ENCODE measurements around the gene KRT24.
"Not testable (repeated sequence)": the region's sequence is repeated elsewhere in the genome, so short reads cannot be mapped to it uniquely, and the experiment has no call there.

The KRT24 gene

GRCh38 chr17:40703652-40704051 lies at the start of gene KRT24:
TSS of gene KRT24 (minus strand) at chr17:40703752. CDS start at chr17:40703693, 59 bp downstream.
- H3K4me1 Mint-ChIP-seq, result no peaks in the 10 kb centered on the region
- peaks cover 66% of the 10 kb centered on the region for H3K27me3 Mint-ChIP-seq
- H3K27ac Mint-ChIP-seq, result no peak within 1 kb of the TSS
- no peaks in the 10 kb centered on the region for H3K36me3 Mint-ChIP-seq
- DNase-seq, result no peak
- no peaks in the 10 kb centered on the region for H3K9me3 Mint-ChIP-seq
- H3K4me3 Mint-ChIP-seq, result no peak within 1 kb of the TSS
- CTCF ChIA-PET, result interaction anchor here (0.7 kb wide), 1 partner anchor 51 kb away, joined by 3 read pairs; no protein-coding TSS in a partner anchor

- Mint-ChIP-seq H3K4me3 (no peak overlapping the region), H3K27ac (no peak overlapping the region), H3K9me3 (peaks cover 2% of the 10 kb centered on the region), H3K36me3 (no peaks in the 10 kb centered on the region), H3K27me3 (peaks cover 33% of the 10 kb centered on the region), H3K4me1 (no peaks in the 10 kb centered on the region)
- CTCF ChIA-PET, result no interaction called here
- DNase-seq, result no peak
These were observed 47.5 kb upstream of the KRT24 start for GRCh38 chr17:40751065-40751464.

- H3K9me3 Mint-ChIP-seq, result peaks cover 2% of the 10 kb centered on the region
- CTCF ChIA-PET, result no interaction called here
- no peak for DNase-seq
- no peaks in the 10 kb centered on the region for H3K4me1 Mint-ChIP-seq
- H3K36me3 Mint-ChIP-seq, result no peaks in the 10 kb centered on the region
- H3K27ac Mint-ChIP-seq, result no peak overlapping the region
- no peak overlapping the region for H3K4me3 Mint-ChIP-seq
- H3K27me3 Mint-ChIP-seq, result peaks cover 37% of the 10 kb centered on the region
These were observed 46.8 kb upstream of the KRT24 start for GRCh38 chr17:40750391-40750790.

- H3K27me3 Mint-ChIP-seq, result peaks cover 39% of the 10 kb centered on the region
- H3K4me3 Mint-ChIP-seq, H3K27ac Mint-ChIP-seq, CTCF ChIA-PET, H3K36me3 Mint-ChIP-seq, H3K9me3 Mint-ChIP-seq, H3K4me1 Mint-ChIP-seq, DNase-seq: not testable (repeated sequence)
These were observed 45.1 kb upstream of the KRT24 start for GRCh38 chr17:40748666-40749065.

- Mint-ChIP-seq H3K4me3 (no peak overlapping the region), H3K27me3 (peaks cover 34% of the 10 kb centered on the region), H3K4me1 (no peaks in the 10 kb centered on the region), H3K27ac (no peak overlapping the region), H3K9me3 (peaks cover 3% of the 10 kb centered on the region), H3K36me3 (no peaks in the 10 kb centered on the region)
- CTCF ChIA-PET, result no interaction called here
- DNase-seq, result no peak
These were observed 35.0 kb upstream of the KRT24 start for GRCh38 chr17:40738553-40738952.

GRCh38 chr17:40735016-40735415 lies 31.5 kb upstream of the KRT24 start:
- H3K36me3 Mint-ChIP-seq, result no peaks in the 10 kb centered on the region
- no peak overlapping the region for H3K27ac Mint-ChIP-seq
- no peaks in the 10 kb centered on the region for H3K9me3 Mint-ChIP-seq
- no peak for DNase-seq
- no peak overlapping the region for H3K4me3 Mint-ChIP-seq
- H3K27me3 Mint-ChIP-seq, result peaks cover 42% of the 10 kb centered on the region
- no peaks in the 10 kb centered on the region for H3K4me1 Mint-ChIP-seq
- CTCF ChIA-PET, result no interaction called here

- no peak for DNase-seq
- CTCF ChIA-PET, result no interaction called here
- H3K4me1 Mint-ChIP-seq, result no peaks in the 10 kb centered on the region
- peaks cover 43% of the 10 kb centered on the region for H3K27me3 Mint-ChIP-seq
- H3K27ac Mint-ChIP-seq, result no peak overlapping the region
- no peaks in the 10 kb centered on the region for H3K9me3 Mint-ChIP-seq
- H3K36me3 Mint-ChIP-seq, result no peaks in the 10 kb centered on the region
- H3K4me3 Mint-ChIP-seq, result no peak overlapping the region
These were observed 30.5 kb upstream of the KRT24 start for GRCh38 chr17:40734018-40734417.

DNA sequence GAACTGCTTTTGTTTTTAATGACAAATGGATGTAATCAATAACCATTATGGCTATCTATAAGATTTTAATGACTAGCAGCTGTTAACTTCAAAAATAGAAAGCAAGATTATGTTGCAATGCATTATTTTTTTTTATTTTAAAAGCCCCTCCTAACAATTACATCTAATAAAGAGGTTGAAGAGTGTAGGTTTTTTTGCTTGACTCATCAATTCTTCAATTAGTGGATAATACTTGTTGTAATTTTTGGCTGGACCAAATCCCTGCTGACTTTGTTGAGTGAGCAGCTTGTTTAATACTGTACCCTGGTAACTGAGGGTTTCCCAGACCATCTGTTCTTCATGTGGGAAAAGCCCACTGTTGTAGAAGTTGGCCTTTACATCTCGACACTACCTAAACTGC lies 27.4 kb upstream of the KRT24 start:
- H3K4me1 Mint-ChIP-seq, result no peaks in the 10 kb centered on the region
- peaks cover 31% of the 10 kb centered on the region for H3K27me3 Mint-ChIP-seq
- no peaks in the 10 kb centered on the region for H3K36me3 Mint-ChIP-seq

GRCh38 chr17:40727447-40728231 lies 24.1 kb upstream of the KRT24 start:
- CTCF ChIA-PET, result no interaction called here
- H3K36me3 Mint-ChIP-seq, result no peaks in the 10 kb centered on the region
- H3K27ac Mint-ChIP-seq, result no peak overlapping the region
- peaks cover 36% of the 10 kb centered on the region for H3K27me3 Mint-ChIP-seq
- no peak overlapping the region for H3K4me3 Mint-ChIP-seq
- DNase-seq, result no peak
- H3K4me1 Mint-ChIP-seq, result no peaks in the 10 kb centered on the region
- no peaks in the 10 kb centered on the region for H3K9me3 Mint-ChIP-seq

More for the DNA sequence above, 27.4 kb upstream of the KRT24 start:
- no peak overlapping the region for H3K27ac Mint-ChIP-seq
- no peaks in the 10 kb centered on the region for H3K9me3 Mint-ChIP-seq
- H3K4me3 Mint-ChIP-seq, result no peak overlapping the region
- CTCF ChIA-PET, result no interaction called here
- no peak for DNase-seq

GRCh38 chr17:40726919-40727318 lies 23.4 kb upstream of the KRT24 start:
- H3K4me1 Mint-ChIP-seq, result no peaks in the 10 kb centered on the region
- no peaks in the 10 kb centered on the region for H3K36me3 Mint-ChIP-seq
- H3K9me3 Mint-ChIP-seq, result no peaks in the 10 kb centered on the region
- H3K4me3 Mint-ChIP-seq, result no peak overlapping the region
- DNase-seq, result no peak
- H3K27me3 Mint-ChIP-seq, result peaks cover 36% of the 10 kb centered on the region
- CTCF ChIA-PET, result no interaction called here
- H3K27ac Mint-ChIP-seq, result no peak overlapping the region

- Mint-ChIP-seq H3K27me3 (peaks cover 33% of the 10 kb centered on the region), H3K27ac (peak overlapping the region; percentile 2), H3K4me1 (no peaks in the 10 kb centered on the region), H3K36me3 (no peaks in the 10 kb centered on the region), H3K4me3 (no peak overlapping the region), H3K9me3 (no peaks in the 10 kb centered on the region)
- no peak for DNase-seq
- CTCF ChIA-PET, result interaction anchor here (1.3 kb wide), 1 partner anchor 101 kb away, joined by 3 read pairs; no protein-coding TSS in a partner anchor
These were observed 21.1 kb upstream of the KRT24 start for GRCh38 chr17:40724656-40725055.

DNA sequence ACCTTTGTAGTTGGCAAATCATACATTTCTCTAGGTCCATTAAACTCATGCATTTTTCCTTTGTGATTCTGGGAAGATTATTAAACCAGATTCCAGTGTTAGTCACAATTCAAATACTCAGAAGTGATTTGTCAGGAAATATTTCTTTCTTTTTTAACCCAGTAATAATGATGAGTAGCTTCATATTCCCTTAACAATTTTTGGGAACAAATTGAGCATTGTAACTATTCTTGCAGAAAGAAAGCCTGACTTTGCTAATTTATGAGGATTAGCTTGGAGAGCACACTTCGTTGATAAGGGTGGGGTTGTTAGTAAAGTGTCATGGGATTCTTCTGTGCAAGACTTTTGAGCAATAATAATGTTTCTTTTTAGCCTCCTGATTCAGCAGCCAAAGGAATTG lies 18.7 kb upstream of the KRT24 start:
- peaks cover 47% of the 10 kb centered on the region for H3K27me3 Mint-ChIP-seq
- CTCF ChIA-PET, result no interaction called here
- H3K4me3 Mint-ChIP-seq, result no peak overlapping the region
- H3K9me3 Mint-ChIP-seq, result no peaks in the 10 kb centered on the region
- H3K4me1 Mint-ChIP-seq, result no peaks in the 10 kb centered on the region
- no peaks in the 10 kb centered on the region for H3K36me3 Mint-ChIP-seq
- DNase-seq, result no peak
- no peak overlapping the region for H3K27ac Mint-ChIP-seq

DNA sequence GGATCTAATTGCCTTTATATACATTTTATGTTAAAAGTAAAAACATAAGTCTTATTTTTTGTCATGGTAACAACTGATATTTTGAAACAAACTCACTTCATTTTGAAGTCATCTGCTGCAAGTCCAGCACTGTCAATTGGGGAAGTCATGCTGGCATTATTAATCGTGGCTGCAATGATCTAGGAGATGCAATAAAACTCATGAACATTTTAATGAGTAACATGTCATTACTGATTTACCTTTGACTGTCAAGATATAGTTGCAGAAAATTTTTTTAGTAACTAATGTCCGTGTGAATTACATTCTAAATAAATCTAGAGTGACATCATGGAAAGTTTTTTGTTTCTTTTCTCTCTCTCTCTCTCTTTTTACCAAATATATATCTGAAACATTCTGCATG lies 17.3 kb upstream of the KRT24 start:
- Mint-ChIP-seq H3K4me3 (no peak overlapping the region), H3K27me3 (peaks cover 48% of the 10 kb centered on the region), H3K4me1 (no peaks in the 10 kb centered on the region), H3K9me3 (no peaks in the 10 kb centered on the region), H3K36me3 (no peaks in the 10 kb centered on the region), H3K27ac (no peak overlapping the region)
- no peak for DNase-seq
- CTCF ChIA-PET, result no interaction called here

GRCh38 chr17:40718930-40719329 lies 15.4 kb upstream of the KRT24 start:
- Mint-ChIP-seq H3K27ac (no peak overlapping the region), H3K36me3 (no peaks in the 10 kb centered on the region), H3K4me3 (no peak overlapping the region), H3K27me3 (peaks cover 53% of the 10 kb centered on the region), H3K4me1 (no peaks in the 10 kb centered on the region), H3K9me3 (no peaks in the 10 kb centered on the region)
- no peak for DNase-seq
- CTCF ChIA-PET, result no interaction called here

- Mint-ChIP-seq H3K9me3 (no peaks in the 10 kb centered on the region), H3K27me3 (peaks cover 49% of the 10 kb centered on the region), H3K4me1 (no peaks in the 10 kb centered on the region), H3K27ac (no peak overlapping the region), H3K36me3 (no peaks in the 10 kb centered on the region), H3K4me3 (no peak overlapping the region)
- CTCF ChIA-PET, result no interaction called here
- no peak for DNase-seq
These were observed 14.2 kb upstream of the KRT24 start for GRCh38 chr17:40717776-40718175.

Data from activated naive CD4-positive, alpha-beta T cell treated with anti-CD3 and anti-CD28 coated beads, Interleukin-2, amount 10 ng/mL, durations not matched to agents 7 days and 5 days (primary cell).